GM21717 (cell line): ENCODE results near the gene TMOD3.
"Not testable (repeated sequence)": the region's sequence is repeated elsewhere in the genome, so short reads cannot be mapped to it uniquely, and the experiment has no call there.

Source experiments
- ATAC-seq: cut with Tn5 transposase; IDR thresholded peaks from one replicate; pipeline ENCODE4 v1.9.1; 2021; ENCODE audit warnings: mild to moderate bottlenecking, moderate library complexity; ENCODE audit not compliant: unreplicated experiment

Gene TMOD3

DNA sequence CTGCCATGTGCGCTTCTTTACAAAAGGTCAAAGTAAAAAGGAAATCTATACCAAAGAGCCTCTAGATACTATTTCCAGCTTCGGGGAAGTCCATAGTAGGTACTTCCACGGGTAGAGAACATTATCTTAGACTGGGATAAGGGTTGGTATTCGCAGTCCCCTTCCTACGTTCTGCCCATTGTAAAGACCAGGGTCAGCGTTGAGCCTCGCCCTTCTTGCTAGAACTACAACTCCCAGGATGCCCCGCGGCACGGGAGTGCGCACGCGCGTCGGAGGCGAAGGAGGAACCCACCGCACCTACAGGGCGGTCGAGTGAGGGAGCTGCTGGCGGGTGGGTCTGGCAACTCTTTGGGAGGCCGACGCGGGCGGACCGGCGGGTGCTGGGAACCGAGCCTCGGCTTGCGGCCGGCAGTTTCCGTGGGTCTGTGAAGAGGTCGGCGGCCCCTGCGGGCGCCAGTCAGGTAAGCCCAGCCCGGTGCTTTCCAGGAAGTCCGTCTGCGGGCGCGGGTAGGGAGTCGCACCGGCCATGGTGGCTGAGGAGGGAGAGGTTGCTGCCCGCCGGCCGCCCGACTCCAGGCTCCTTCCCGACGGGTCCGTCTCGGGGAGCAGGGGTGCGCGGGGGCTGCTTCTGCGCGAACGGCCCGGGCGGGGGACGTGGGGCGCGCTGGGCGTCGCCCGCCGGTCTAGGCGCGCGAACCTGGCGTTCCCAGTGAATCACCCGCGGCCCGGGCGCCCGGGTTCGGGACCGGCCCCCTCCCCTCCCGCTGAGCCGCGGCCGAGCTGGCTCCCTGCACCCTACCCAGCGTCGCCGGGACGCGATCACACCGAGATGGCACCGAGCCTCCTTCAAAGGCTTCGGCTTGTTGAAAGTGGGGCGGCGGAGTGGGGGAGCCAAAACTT lies at the start of gene TMOD3:
TSS of gene TMOD3 (plus strand) at position 278 of the 900 bp plus-strand sequence. CDS start 33,232 bp downstream, outside the sequence.
- ATAC-seq = peak; percentile 82

DNA sequence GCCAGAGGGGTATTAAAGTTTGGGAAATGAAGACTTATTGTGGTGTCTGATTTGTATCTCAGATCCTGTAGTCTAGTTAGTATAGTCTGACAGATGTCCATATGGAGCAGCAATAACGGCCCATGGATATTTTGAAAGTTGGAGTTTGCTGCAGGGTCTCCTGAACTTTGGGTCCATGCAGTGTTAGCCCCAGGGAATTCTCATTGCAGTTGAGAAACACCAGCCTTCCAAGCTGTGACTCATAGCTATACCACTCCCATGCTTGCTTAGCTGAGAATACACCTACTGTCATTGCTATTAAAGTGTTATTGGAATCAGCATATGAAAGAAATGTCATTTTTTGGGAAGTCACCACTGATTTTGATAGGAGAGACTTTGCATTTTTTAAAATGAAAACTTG lies 48.8 kb upstream of the TMOD3 start:
- ATAC-seq = no peak

DNA sequence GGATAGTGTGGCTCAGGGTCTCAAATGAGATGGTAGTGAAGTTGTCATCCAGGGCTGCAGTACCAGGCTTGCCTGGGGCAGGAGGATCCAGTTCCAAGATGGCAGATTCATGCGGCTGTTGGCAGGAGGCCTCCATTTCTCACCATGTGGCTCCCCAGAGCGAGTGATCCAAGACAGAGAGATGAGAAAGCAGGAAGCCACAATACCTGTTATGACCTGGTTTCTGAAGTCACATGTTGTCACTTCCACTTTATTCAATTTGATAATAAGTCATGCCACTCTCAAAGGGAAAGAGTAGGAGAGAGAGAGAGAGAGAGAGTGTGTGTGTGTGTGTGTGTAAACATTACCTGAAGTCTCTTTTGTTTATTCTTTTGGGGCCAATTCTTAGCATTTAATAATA lies 47.9 kb upstream of the TMOD3 start:
- ATAC-seq = no peak

- no peak for ATAC-seq
These were observed 47.0 kb upstream of the TMOD3 start for GRCh38 chr15:51782357-51782896.

- no peak for ATAC-seq
These were observed 45.5 kb upstream of the TMOD3 start for GRCh38 chr15:51783967-51784366.

DNA sequence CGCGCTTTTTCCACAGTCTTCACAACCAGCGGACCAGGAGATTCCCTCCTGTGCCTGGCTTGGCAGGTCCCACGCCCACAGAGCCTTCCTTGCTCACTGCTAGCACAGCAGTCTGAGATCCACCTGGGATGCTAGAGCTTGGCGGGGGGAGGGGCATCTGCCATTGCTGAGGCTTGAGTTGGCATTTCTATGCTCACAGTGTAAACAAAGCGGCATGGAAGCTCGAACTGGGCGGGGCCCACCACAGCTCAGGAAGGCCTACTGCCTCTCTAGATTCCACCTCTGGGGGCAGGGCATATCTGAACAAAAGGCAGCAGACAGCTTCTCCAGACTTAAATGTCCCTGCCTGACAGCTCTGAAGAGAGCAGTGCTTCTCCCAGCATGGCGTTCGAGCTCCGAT lies 42.3 kb upstream of the TMOD3 start:
- not testable (repeated sequence) for ATAC-seq

GRCh38 chr15:51792474-51792873 lies 37.0 kb upstream of the TMOD3 start:
- not testable (repeated sequence) for ATAC-seq

DNA sequence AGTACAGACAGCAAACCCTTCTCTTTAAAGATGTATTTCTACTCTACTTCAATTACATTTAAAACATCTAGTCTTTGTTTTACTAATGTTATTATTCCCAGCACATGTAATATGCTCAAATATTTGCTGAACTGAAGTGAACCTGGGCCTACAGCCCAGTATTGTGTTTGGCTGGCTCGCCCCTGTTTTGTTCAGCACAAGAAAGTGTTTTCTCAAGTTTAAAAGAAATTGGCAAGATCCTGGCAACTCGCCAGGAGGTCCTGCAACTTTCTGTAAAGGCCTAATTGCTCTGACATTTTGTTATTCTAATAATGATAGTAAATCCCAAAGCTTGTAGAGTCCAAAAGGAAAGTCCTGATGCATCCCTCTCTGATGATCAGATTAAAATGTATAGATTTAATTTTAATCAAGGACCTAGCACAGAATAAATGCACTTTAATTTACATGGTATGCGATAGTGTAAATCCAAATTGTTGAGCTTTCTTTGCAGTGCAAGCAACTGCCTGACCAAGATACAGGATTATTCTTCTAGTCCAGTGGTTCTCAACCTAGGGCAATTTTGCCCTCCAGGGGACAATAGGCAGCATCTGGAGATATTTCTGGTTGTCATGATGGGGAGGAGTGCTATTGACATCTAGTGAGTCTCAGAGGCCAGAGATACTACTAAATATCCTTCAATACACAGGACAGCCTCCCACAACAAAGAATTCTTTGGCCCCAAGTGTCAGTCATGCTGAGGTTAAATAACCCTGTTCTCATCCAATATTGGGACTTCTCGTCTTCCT lies 35.7 kb upstream of the TMOD3 start:
- no peak for ATAC-seq

GRCh38 chr15:51796847-51797401 lies 32.5 kb upstream of the TMOD3 start:
- ATAC-seq = no peak

- ATAC-seq = no peak
These were observed 31.2 kb upstream of the TMOD3 start for GRCh38 chr15:51798281-51798680.

- no peak for ATAC-seq
These were observed 29.9 kb upstream of the TMOD3 start for GRCh38 chr15:51799282-51800252.

DNA sequence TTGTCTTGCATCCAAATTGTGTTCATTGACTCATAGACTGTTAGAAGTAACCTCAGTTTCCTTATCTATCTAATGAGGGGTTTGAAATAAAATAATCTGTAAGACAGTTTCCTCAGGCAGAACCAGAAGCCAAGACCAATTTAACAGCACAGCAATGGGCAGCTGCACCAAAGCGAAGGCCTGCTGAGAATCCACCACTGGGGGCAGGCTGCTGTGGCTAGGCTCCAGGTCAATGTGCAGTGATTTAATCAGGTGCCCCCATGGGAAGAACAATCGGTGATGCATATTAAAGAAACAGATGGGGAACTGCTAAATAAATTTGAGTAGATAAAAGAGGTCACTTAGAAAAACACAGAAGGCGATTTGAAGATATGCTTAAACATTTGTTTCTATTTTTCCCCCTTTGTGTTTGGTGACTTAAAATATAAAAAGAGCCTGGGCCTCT lies 28.0 kb upstream of the TMOD3 start:
- no peak for ATAC-seq

GRCh38 chr15:51802593-51802992 lies 26.9 kb upstream of the TMOD3 start:
- ATAC-seq = no peak

- ATAC-seq = no peak
These were observed 25.5 kb upstream of the TMOD3 start for GRCh38 chr15:51803965-51804364.

DNA sequence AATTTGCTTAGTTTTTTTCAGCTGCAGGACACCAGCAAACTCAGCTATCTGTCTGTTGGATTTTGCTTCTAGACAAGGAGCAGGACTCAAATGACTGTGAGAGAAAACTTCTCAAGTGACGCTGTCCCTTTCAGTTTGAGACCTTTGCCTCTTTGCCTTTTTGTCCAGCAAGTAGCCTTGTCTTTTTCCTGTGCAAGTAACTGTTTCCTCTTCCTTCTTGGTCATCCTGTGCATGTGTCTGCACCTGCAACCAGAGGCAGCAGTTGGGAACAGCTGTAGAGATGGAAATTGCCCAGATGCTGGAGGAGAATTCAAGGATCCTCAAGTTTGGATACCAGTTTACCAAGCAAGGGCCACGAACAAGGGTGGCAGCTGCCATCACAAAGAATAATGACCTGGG lies 23.3 kb upstream of the TMOD3 start:
- ATAC-seq = no peak

GRCh38 chr15:51809457-51809856 lies 20.0 kb upstream of the TMOD3 start:
- no peak for ATAC-seq

DNA sequence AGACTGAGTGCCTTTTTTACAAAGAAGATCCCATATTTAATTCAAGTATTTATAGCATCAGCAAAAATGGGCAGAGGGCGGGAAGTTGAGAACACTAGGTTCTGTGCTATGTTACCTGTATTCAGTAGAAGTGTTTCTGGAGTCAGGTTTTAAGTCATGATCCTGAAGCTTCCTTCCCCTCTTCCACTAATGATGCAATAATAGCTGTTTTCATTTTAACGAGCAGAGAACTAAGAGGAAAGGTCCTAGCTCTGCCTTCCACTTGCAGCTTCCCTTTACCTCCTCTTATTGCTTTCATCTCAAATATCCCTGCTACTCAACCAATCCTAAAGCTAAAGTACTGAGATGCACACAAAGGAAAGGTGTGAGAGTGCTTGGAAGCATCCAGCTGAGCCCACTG lies 16.9 kb upstream of the TMOD3 start:
- ATAC-seq = no peak

DNA sequence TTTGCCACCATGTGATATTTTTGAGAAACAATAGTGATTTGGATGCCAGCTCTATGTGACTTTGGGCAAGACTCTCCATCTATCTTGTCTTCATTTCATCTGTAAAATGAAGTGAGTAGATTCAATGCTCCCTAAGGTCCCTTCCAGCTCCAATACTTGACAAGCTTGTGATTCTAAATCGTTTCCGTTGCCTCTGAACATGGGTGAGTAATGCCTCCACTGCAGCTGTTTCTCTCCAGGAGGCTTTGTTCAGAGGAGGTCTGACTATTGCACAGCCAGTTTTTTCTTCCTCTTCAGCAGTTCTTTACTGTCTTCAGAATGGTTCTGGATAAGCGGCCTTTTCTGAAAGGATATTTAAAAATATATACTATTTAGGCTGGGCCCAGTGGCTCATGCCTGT lies 14.8 kb upstream of the TMOD3 start:
- ATAC-seq = no peak

- no peak for ATAC-seq
These were observed 12.8 kb upstream of the TMOD3 start for GRCh38 chr15:51816611-51817010.

GRCh38 chr15:51818150-51818549 lies 11.3 kb upstream of the TMOD3 start:
- ATAC-seq = no peak
